NOMO-1 treated with dmso at 0.1 percent for 144 hours (cell line): ENCODE measurements around the gene NCOA1.
"Not testable (repeated sequence)": the region's sequence is repeated elsewhere in the genome, so short reads cannot be mapped to it uniquely, and the experiment has no call there.

Experiments used
- DNase-seq: peaks from one replicate; lab custom pipeline; 2025; ENCODE audit not compliant: unreplicated experiment; lab: John Stamatoyannopoulos, UW

NCOA1 gene

DNA sequence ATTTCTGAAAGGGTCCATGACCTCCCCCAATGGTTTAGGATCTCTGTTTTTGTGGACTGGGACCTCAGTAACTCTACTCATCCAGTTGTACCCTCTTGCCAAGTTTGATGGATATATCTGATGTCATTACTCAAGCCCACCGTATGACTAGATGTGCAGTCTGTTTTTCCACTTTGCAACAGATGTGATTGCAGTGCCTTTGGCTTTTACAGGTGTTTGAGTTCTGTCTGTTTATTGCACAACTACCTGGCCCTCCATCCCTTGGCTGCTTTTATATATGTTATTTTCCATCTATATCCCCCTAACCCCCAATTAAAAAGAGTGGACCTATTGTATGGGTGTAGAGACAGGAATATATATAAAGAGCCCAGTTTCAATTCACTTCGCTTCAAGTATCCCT lies 10.8 kb downstream of the NCOA1 start:
- DNase-seq = no peak

DNA sequence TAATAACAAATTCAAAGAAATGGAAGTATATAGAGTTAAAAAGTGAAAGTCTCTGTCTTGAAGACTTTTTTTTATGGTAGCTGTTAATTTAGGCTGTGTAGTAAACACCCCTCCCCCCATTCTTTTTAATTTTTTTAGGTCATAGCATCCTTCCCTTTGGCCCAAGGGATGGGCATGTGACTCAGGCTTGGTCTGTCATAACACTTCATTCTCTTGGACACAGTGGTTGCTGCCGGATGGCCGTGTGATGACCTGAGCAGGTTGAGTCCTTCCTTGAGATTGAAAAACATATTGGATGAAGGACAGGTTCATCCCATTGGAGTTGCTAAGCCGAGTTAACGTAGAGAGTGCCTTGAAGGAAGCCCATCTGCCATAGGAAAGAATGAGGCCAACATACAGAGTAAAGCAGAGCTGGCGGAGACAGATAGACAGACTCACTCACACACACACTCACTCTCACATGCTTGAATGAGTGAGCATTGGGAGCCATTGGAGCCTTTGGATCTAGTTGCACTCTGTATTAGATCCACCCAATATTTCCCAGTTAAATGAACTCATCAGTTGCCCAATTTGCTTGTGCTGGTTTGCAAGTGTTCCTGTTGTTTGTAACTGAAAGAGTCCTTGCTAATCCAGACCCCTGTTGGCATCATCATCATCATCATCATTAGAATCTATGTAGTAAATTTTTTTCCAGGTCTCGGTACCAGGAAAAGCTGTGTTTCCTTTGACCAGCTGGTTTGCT lies 14.7 kb downstream of the NCOA1 start:
- DNase-seq = no peak

DNA sequence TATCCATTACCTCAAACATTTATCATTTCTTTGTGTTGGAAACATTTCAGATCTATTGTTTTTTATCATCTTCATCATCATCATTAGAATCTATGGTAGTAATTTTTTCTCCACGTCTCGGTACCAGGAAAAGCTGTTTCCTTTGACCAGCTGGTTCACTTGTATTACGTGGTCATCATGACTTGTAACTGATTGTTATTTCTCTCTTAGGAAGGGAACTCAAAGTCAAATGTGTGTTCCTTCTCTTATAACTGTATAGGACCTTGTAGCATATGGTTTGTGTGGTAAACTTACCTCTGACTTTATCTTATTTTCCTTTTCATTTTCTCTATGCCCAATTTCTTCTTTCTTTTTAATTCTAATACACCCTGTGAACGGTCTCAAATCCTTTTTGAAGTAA lies 16.5 kb downstream of the NCOA1 start:
- DNase-seq = no peak

DNA sequence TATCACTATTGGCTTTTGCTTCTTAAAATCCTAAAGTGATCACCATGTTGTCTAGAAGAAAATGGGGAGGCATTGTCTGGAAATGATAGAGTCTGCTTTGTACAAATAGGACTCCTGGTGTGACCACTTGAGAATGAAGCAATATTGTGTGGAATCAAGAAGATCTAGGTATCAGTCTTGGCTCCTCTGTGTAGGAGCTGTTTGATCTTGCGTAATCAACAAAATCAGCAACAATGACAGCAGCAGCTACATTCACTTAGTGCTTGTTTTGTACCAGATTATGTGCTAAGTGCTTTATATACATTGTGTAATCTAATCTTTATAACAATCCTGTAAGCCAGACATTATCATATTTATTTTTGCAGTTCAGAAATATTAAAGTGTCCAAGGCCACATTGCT lies 17.8 kb downstream of the NCOA1 start:
- no peak for DNase-seq

DNA sequence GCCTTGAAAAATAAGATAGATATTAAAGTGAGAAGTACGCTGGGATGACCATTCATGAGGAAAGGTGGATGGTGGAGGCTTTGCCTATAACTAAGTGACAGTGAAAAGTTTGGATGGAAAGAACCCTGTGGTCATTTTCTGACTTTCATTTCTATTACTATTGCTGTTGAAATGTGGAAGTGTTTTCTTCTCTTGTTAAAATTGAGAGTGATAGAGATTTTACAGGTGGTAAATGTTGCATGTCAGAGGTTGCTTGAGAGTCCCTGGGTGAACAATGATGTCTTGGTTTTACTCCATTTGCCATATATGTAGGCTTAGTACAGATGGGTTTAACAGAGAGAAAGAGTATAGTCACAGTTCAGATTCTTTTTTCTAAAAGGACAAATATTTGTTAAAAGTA lies 18.4 kb downstream of the NCOA1 start:
- DNase-seq = no peak

DNA sequence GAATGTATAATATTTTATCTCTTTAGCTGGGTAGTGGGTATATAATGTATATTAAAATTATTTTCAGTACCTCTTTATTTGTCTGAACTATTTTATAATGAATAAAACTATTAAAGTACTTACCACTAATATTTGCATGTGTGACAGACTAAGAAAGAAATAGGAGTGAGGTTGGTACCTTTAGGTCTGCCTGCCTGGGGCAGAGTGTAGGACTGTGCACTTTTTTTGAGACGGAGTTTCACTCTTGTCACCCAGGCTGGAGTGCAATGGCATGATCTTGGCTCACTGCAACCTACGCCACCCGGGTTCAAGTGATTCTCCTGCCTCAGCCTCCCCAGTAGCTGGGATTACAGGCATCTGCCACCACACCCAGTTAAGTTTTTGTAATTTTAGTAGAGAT lies 18.8 kb downstream of the NCOA1 start:
- no peak for DNase-seq

DNA sequence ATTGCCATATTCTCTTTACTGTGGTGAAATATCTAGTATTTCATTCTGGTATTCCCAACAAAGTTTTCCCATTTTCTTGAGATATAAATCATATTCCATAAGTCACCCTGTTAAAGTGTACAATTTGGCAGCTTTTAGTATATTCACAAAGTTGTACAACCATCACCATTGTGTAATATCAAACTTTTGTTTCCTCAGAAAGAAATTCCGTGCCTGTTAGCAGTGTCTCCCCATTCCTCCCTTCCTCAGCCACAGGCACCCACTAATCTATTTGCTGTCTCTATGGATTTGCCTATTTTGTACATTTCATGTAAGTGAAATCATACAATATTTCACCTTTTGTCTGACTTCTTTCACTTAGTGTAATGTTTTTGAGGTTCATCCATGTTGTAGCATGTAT lies 19.7 kb downstream of the NCOA1 start:
- no peak for DNase-seq

DNA sequence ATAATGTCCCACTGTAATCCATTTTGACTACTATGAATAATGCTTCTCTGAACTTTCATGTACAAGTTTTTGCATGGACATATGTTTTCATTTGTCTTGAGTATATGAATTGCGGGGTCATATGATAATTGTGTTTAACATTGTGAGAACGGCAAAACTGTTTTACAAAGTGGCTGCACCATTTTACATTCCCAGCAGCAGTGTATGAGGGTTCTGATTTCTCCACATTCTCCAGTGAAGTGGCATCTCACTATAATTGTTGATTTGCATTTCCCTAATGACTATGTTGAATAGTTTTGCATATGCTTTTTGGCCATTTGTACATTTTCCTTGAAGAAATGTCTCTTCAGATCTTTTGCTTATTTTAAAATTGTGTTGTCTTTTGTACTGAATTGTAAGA lies 20.1 kb downstream of the NCOA1 start:
- no peak for DNase-seq

DNA sequence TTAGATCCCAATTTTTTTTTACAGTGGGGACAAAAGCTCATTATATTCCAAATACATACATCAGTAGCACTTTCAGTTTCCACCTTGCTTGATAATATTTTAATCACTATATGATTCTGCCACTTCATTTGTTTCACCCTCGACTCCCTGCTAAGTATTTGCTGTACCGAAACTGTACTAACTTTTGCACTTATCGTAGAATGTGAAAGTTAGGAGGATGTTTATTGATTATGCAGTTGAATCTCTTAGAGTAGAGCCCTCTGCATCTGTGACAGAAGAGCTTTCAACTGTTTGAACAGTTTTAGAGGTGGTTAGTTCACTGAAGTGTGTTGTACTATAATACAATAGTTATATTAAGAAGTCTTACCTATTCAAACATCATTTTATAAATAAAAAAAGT lies 20.8 kb downstream of the NCOA1 start:
- no peak for DNase-seq

DNA sequence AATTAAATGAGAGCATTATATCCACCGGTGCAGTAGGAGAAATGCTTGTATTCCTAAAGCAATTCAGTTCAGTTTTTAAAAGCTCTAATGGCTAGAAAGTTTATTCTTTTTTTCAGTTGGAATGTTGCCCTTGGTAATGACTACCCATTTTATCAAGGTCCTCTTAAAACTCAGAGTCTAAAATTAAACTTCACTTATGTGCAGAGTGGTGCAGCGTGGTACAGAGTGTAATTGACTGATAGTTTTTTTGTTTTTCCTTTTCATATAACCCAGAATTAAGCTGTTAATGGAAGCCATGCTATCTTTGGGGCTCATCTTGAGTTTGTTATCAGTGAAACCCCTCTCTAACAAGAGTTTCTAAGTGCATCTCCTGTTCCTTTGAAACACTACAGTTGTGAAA lies 21.4 kb downstream of the NCOA1 start:
- no peak for DNase-seq

DNA sequence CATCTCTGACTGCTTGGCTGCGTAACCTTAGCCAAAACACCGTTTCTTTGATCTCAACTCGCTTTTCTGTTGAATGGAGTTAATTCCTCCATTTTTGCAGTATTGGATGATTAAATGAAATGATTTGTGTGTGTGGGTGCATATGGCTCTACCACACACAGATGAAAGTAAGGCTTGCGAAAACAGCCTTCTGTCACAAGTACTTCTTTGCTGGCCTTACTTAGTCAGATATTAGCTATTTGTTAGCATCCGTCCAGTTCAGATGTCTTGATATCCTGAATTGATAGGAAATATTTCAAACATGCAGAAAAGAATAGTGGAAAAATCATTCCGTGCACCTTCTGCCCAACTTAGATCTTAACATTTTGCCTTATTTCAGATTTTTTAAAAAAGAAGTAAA lies 21.8 kb downstream of the NCOA1 start:
- DNase-seq = no peak

DNA sequence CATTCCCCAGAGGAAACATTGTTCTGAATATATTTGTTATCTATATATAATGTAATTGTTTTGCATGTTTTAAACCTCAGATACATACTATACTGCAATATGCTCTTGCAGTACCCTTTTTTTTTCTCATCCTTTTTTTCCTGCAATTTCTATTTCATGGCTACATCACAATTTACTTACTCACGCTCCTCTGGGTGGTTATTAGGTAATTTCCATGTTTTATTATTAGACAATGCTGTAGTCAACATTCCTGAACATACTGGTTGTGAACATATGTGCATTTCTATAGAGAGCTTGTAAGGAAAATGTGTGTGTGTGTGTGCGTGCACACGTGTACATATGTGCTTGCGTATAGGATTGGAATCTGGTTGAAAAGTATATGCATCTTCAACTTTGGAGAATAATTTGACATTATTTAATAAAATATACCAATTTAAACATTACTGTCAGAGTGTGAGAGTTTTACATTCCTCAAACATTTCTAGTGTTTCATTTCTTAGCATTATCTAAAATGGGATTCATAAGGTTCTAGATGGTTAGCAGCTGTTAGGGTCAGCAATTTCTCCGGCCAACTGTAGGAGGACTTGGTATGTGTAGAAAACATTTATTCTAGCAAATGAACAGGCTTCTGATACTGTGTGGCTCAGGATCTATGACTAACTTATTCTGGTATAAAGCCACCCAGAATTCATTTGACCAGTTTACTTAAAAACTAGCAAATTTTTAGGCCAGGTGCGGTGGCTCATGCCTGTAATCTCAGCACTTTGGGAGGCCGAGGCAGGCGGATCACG lies 22.4 kb downstream of the NCOA1 start:
- DNase-seq = no peak

DNA sequence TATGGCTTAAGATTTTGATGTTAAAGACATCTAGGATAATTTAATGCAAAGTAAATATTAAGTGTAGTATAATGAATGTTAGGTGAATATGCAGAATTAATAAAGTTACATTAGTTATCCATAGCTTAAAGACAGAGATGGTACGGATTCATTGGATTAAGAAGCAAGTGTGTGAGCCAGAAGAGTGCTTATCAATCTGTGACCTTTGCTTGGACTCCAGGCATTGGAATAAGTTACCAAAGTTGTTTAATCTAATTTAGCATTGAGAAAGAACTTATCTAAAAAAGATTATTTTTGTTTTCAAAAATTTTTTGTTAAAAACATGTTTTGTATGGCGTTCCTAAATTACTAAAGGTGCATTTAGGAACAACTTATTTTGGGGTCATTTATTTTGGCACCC lies 23.8 kb downstream of the NCOA1 start:
- DNase-seq = no peak

DNA sequence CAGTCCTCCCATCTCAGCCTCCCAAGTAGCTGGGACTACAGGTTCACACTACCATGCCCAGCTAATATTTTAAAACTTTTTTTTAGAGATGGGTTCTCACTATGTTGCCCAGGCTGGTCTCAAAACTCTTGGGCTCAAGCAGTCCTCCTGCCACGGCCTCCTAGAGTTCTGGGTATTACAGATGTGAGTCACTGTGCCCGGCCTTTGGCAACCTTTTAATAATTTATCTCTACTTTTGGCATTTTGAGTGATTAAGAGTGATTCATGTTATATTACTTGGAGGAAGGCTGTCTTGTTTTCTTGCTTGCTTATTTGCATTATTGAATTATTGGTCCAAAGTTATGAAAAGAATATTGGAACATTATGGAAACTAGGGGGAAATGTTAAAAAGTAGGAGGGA lies 24.3 kb downstream of the NCOA1 start:
- no peak for DNase-seq

DNA sequence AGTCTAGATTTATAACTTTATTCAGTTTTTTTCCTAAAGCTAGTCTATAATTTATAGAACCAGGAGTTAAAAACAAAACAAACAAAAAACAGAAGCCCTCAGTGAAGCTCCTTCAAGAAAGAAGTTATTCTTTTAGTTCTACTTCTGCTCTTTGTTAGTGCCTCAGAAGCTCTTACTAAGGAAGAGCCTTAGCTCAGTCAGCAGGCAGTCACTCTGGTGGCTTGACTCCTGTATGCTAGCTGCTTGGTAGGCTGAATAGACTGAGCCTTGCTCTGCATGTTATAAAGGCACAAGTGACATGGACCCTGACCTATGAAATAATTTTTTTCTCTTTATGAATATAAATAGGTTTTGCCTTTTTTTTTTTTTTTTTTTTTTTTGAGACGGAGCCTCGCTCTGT lies 24.8 kb downstream of the NCOA1 start:
- DNase-seq = no peak

DNA sequence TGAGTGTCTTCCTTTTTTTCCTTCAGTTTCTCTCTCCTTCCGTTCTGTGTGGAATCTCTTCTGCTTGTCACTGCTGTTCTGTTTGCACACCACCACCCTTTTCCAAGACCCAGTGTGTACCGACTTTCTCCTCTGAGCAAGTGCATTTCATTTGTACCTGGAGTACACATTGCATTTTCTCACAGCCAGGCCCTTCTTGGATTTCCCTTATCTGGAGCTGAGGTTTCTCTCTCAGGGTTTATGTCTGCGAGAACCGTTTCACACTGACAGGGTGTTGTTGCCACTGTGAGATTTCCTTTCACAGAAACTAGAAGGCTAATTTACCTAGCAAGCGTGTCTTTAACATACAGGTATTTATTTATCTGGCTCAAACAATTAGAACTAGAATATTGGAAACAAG lies 26.2 kb downstream of the NCOA1 start:
- no peak for DNase-seq

DNA sequence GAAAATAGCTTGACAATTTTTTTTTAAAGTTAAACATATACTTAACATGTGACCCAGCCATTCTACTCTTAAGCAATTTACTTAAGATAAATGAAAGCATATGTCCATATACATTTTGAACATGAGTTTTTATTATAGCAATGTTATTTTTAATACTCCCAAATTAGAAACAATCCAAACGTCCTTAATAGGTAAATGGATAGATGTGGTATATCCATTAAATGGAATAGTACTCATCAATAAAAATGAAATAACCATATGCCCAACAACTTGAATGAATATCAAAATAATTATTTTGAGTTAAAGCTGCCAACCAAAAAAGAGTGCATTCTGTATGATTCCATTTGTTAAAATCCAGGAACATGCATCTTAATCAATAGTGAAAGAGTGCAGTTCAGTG lies 29.1 kb downstream of the NCOA1 start:
- DNase-seq = no peak

DNA sequence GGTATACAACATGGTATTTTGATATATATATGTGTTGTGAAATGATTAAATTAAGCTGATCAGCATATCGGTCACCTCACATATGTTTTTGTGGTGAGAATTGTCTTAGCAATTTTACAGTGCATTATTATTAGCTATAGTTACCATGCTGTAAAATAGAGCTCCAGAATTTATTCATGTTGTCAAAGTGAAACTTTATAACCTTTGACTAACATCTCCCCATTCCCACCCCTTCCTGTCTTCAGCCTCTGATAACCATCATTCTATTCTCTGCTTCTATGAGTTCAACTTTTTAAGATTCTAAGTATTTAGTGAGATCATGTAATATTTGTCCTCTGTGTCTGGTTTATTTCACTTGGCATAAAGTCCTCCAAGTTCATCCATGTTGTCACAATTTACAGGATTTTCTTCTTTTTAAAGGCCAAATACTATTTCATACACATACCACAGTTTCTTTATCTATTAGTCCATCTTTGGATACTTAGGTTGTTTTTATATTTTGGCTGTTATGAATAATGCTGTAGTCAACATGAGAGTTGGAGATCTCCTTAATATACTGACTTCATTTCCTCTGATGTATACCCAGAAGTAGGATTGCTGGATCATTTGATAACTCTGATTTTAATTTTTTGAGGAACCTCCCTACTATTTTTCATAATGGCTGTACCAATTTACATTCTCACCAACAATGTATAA lies 30.3 kb downstream of the NCOA1 start:
- DNase-seq = no peak

DNA sequence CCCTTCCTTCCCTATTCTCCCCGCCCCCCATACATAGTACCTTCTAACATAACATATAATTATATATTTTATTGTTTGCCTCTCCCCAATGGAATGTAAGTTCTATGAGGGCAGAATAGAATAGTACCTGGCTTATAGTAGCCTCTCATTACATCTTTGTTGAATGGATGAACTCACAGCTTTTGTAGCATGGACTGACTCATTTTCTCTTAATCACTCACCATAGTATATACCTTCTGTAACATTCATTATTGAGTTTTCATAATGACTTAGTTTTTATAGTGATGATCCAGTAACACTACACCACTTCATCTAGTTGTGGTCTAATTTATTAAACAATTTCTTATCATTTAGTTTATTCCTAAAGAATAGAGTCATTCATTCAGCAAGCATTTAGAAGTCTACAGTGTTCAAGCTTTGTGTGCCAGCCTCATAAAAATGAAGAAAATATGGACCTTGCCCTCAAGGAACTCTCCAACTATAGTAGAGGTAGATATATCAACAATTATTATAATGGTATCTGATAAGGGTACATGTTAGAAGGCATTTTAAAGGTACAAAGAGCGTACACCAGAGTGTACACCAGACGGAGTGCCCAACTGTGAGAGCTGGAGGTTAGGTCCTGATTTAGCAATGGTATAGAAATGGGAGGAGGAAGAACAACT lies 31.1 kb downstream of the NCOA1 start:
- no peak for DNase-seq

DNA sequence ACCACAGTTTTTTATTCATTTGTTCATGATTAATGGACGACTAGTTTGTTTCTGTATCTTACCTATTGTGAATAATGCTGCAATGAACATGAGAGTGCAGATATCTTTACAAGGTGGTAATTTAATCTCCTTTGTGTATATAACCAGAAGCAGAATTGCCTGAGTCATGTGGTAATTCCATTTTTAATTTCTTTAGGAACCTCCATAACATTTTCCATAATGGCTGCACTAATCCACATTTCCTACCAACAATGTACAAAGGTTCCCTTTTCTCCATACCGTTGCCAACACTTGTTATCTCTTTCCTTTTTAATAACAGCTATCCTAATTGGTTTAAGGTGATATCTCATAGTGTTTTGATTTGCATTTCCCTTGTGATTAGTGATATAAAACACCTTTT lies 36.5 kb downstream of the NCOA1 start:
- DNase-seq = no peak

DNA sequence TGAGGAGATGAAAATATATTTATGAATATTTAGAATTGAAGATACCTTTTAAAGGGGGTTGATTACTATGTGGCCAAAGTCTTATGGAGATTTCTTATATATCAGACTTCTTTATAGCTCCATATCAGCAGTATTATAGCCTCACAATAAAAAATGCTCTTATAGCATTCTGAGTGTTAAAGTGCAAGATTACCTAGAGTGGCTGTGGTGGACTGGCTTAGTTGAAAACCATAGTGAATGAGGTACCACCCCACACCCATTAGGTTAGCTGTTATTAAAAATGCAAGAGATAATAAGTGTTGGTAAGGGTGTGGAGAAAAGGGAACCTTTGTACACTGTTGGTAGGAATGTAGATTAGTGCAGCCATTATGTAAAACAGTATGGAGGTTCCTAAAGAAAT lies 39.7 kb downstream of the NCOA1 start:
- no peak for DNase-seq

DNA sequence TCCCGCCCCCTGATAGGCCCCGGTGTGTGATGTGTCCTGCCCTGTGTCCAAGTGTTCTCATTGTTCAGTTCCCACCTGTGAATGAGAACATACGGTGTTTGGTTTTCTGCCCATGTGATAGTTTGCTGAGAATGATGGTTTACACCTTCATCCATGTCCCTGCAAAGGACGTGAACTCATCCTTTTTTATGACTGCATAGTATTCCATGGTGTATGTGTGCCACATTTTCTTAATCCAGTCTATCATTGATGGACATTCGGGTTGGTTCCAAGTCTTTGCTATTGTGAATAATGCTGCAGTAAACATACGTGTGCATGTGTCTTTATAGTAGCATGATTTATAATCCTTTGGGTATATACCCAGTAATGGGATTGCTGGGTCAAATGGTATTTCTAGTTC lies 40.6 kb downstream of the NCOA1 start:
- not testable (repeated sequence) for DNase-seq
